ENCODE data around the gene LANCL2.
"Not testable (repeated sequence)": the region's sequence is repeated elsewhere in the genome, so short reads cannot be mapped to it uniquely, and the experiment has no call there.

Gene LANCL2

GRCh38 chr7:55343002-55343781, 21.9 kb upstream of the LANCL2 start:
- Histone ChIP-seq H3K4me3 (ENCODE audit: extremely low read depth, insufficient read depth, low read length, poor library complexity, severe bottlenecking) (no peak overlapping the region), H3K27ac (ENCODE audit: low read depth, low read length, severe bottlenecking) (no peak overlapping the region), H3K9me3 (ENCODE audit: control insufficient read depth, low read length) (peaks cover 4% of the 10 kb centered on the region), H3K36me3 (ENCODE audit: control insufficient read depth, insufficient read depth, low read length) (no peaks in the 10 kb centered on the region), H3K4me1 (ENCODE audit: control insufficient read depth, insufficient read depth, low read length, poor library complexity, severe bottlenecking) (no peaks in the 10 kb centered on the region)
- WGBS, 2 experiments (ENCODE audit: insufficient coverage in 2 of 2) = 90 to 93% methylated on average over 30 to 40 of the region's 42 CpGs

- 94% methylated on average over 42 to 47 of the region's 47 CpGs for WGBS, 2 experiments (ENCODE audit: insufficient coverage in 2 of 2)
- Histone ChIP-seq H3K4me1 (ENCODE audit: control insufficient read depth, insufficient read depth, low read length, poor library complexity, severe bottlenecking) (peaks cover under 1% of the 10 kb centered on the region), H3K36me3 (ENCODE audit: control insufficient read depth, insufficient read depth, low read length) (no peaks in the 10 kb centered on the region), H3K27ac (ENCODE audit: low read depth, low read length, severe bottlenecking) (no peak overlapping the region), H3K4me3 (ENCODE audit: extremely low read depth, insufficient read depth, low read length, poor library complexity, severe bottlenecking) (no peak overlapping the region), H3K9me3 (ENCODE audit: control insufficient read depth, low read length) (peaks cover 4% of the 10 kb centered on the region)
Observed at GRCh38 chr7:55343860-55344606, 21.1 kb upstream of the LANCL2 start.

GRCh38 chr7:55344840-55345239, 20.3 kb upstream of the LANCL2 start:
- peaks cover 4% of the 10 kb centered on the region for H3K9me3 ChIP-seq (ENCODE audit: control insufficient read depth, low read length)
- peaks cover 7% of the 10 kb centered on the region for H3K4me1 ChIP-seq (ENCODE audit: control insufficient read depth, insufficient read depth, low read length, poor library complexity, severe bottlenecking)
- WGBS, 2 experiments (ENCODE audit: insufficient coverage in 2 of 2) = 92 to 93% methylated on average over 37 to 44 of the region's 46 CpGs
- no peak overlapping the region for H3K27ac ChIP-seq (ENCODE audit: low read depth, low read length, severe bottlenecking)
- H3K36me3 ChIP-seq (ENCODE audit: control insufficient read depth, insufficient read depth, low read length) = no peaks in the 10 kb centered on the region
- H3K4me3 ChIP-seq (ENCODE audit: extremely low read depth, insufficient read depth, low read length, poor library complexity, severe bottlenecking) = no peak overlapping the region

- Histone ChIP-seq H3K4me1 (ENCODE audit: control insufficient read depth, insufficient read depth, low read length, poor library complexity, severe bottlenecking) (peaks cover 7% of the 10 kb centered on the region), H3K9me3 (ENCODE audit: control insufficient read depth, low read length) (peaks cover 4% of the 10 kb centered on the region), H3K36me3 (ENCODE audit: control insufficient read depth, insufficient read depth, low read length) (no peaks in the 10 kb centered on the region), H3K4me3 (ENCODE audit: extremely low read depth, insufficient read depth, low read length, poor library complexity, severe bottlenecking) (no peak overlapping the region), H3K27ac (ENCODE audit: low read depth, low read length, severe bottlenecking) (no peak overlapping the region)
- WGBS, 2 experiments (ENCODE audit: insufficient coverage in 2 of 2) = 91 to 92% methylated on average over 13 of the region's 22 CpGs
Observed at GRCh38 chr7:55345292-55345691, 19.8 kb upstream of the LANCL2 start.

GRCh38 chr7:55348502-55348901, 16.6 kb upstream of the LANCL2 start:
- no peaks in the 10 kb centered on the region for H3K36me3 ChIP-seq (ENCODE audit: control insufficient read depth, insufficient read depth, low read length)
- no peaks in the 10 kb centered on the region for H3K9me3 ChIP-seq (ENCODE audit: control insufficient read depth, low read length)
- no peak overlapping the region for H3K4me3 ChIP-seq (ENCODE audit: extremely low read depth, insufficient read depth, low read length, poor library complexity, severe bottlenecking)
- WGBS, 2 experiments (ENCODE audit: insufficient coverage in 2 of 2) = 88 to 95% methylated on average over 4 of the region's 4 CpGs
- peaks cover 7% of the 10 kb centered on the region for H3K4me1 ChIP-seq (ENCODE audit: control insufficient read depth, insufficient read depth, low read length, poor library complexity, severe bottlenecking)
- H3K27ac ChIP-seq (ENCODE audit: low read depth, low read length, severe bottlenecking) = no peak overlapping the region

GRCh38 chr7:55349121-55349520, 16.0 kb upstream of the LANCL2 start:
- 67 to 77% methylated on average over 1 to 2 of the region's 2 CpGs for WGBS, 2 experiments (ENCODE audit: insufficient coverage in 2 of 2)
- Histone ChIP-seq H3K4me1 (ENCODE audit: control insufficient read depth, insufficient read depth, low read length, poor library complexity, severe bottlenecking) (peaks cover 7% of the 10 kb centered on the region), H3K36me3 (ENCODE audit: control insufficient read depth, insufficient read depth, low read length) (no peaks in the 10 kb centered on the region), H3K9me3 (ENCODE audit: control insufficient read depth, low read length) (no peaks in the 10 kb centered on the region), H3K4me3 (ENCODE audit: extremely low read depth, insufficient read depth, low read length, poor library complexity, severe bottlenecking) (no peak overlapping the region), H3K27ac (ENCODE audit: low read depth, low read length, severe bottlenecking) (no peak overlapping the region)

GRCh38 chr7:55350281-55350680, 14.9 kb upstream of the LANCL2 start:
- 96 to 100% methylated on average over 3 of the region's 7 CpGs for WGBS, 2 experiments (ENCODE audit: insufficient coverage in 2 of 2)
- Histone ChIP-seq H3K36me3 (ENCODE audit: control insufficient read depth, insufficient read depth, low read length) (no peaks in the 10 kb centered on the region), H3K4me1 (ENCODE audit: control insufficient read depth, insufficient read depth, low read length, poor library complexity, severe bottlenecking) (peaks cover 7% of the 10 kb centered on the region), H3K27ac (ENCODE audit: low read depth, low read length, severe bottlenecking) (no peak overlapping the region), H3K9me3 (ENCODE audit: control insufficient read depth, low read length) (no peaks in the 10 kb centered on the region), H3K4me3 (ENCODE audit: extremely low read depth, insufficient read depth, low read length, poor library complexity, severe bottlenecking) (no peak overlapping the region)

GRCh38 chr7:55351263-55351662, 13.9 kb upstream of the LANCL2 start:
- H3K4me1 ChIP-seq (ENCODE audit: control insufficient read depth, insufficient read depth, low read length, poor library complexity, severe bottlenecking) = peaks cover 7% of the 10 kb centered on the region
- H3K9me3 ChIP-seq (ENCODE audit: control insufficient read depth, low read length) = no peaks in the 10 kb centered on the region
- no CpG with 5 or more reads among the region's 3 CpGs for WGBS, 2 experiments (ENCODE audit: insufficient coverage in 2 of 2)
- H3K4me3 ChIP-seq (ENCODE audit: extremely low read depth, insufficient read depth, low read length, poor library complexity, severe bottlenecking) = no peak overlapping the region
- H3K36me3 ChIP-seq (ENCODE audit: control insufficient read depth, insufficient read depth, low read length) = no peaks in the 10 kb centered on the region
- H3K27ac ChIP-seq (ENCODE audit: low read depth, low read length, severe bottlenecking) = no peak overlapping the region

GRCh38 chr7:55352947-55353273, 12.2 kb upstream of the LANCL2 start:
- not testable (repeated sequence) for H3K4me1 ChIP-seq (ENCODE audit: control insufficient read depth, insufficient read depth, low read length, poor library complexity, severe bottlenecking); H3K9me3 ChIP-seq (ENCODE audit: control insufficient read depth, low read length); H3K27ac ChIP-seq (ENCODE audit: low read depth, low read length, severe bottlenecking); H3K4me3 ChIP-seq (ENCODE audit: extremely low read depth, insufficient read depth, low read length, poor library complexity, severe bottlenecking); H3K36me3 ChIP-seq (ENCODE audit: control insufficient read depth, insufficient read depth, low read length)
- 90 to 91% methylated on average over 4 to 5 of the region's 6 CpGs for WGBS, 2 experiments (ENCODE audit: insufficient coverage in 2 of 2)

GRCh38 chr7:55360486-55360885, 4.7 kb upstream of the LANCL2 start:
- Histone ChIP-seq H3K4me1 (ENCODE audit: control insufficient read depth, insufficient read depth, low read length, poor library complexity, severe bottlenecking) (no peaks in the 10 kb centered on the region), H3K4me3 (ENCODE audit: extremely low read depth, insufficient read depth, low read length, poor library complexity, severe bottlenecking) (no peak overlapping the region), H3K36me3 (ENCODE audit: control insufficient read depth, insufficient read depth, low read length) (no peaks in the 10 kb centered on the region), H3K9me3 (ENCODE audit: control insufficient read depth, low read length) (no peaks in the 10 kb centered on the region), H3K27ac (ENCODE audit: low read depth, low read length, severe bottlenecking) (no peak overlapping the region)
- WGBS, 2 experiments (ENCODE audit: insufficient coverage in 2 of 2) = 100% methylated on average over 1 of the region's 2 CpGs; no CpG with 5 or more reads in 1 of the 2 experiments

- H3K27ac ChIP-seq (ENCODE audit: low read depth, low read length, severe bottlenecking) = no peak overlapping the region
- no peaks in the 10 kb centered on the region for H3K36me3 ChIP-seq (ENCODE audit: control insufficient read depth, insufficient read depth, low read length)
- no peaks in the 10 kb centered on the region for H3K9me3 ChIP-seq (ENCODE audit: control insufficient read depth, low read length)
- 71 to 79% methylated on average over 3 of the region's 6 CpGs for WGBS, 2 experiments (ENCODE audit: insufficient coverage in 2 of 2)
- H3K4me1 ChIP-seq (ENCODE audit: control insufficient read depth, insufficient read depth, low read length, poor library complexity, severe bottlenecking) = no peaks in the 10 kb centered on the region
- no peak overlapping the region for H3K4me3 ChIP-seq (ENCODE audit: extremely low read depth, insufficient read depth, low read length, poor library complexity, severe bottlenecking)
Observed at GRCh38 chr7:55361560-55361959, 3.6 kb upstream of the LANCL2 start.
